CD4-positive, alpha-beta T cell (primary cell): Measurements from ENCODE around the gene OR13C2. TPM values are rescaled to one million over a fixed set of nuclear protein-coding genes. Genes with fewer than 3 reads are reported as not detected.

Experiments
- ATAC-seq: fragments of 200-7000 bp; cut with Tn5 transposase; one replicate; pipeline ENCODE4 v1.10.0; 2022; ENCODE audit warnings: mild to moderate bottlenecking; ENCODE audit not compliant: poor library complexity
- CTCF ChIA-PET: fragments of 350-600 bp; sonication (Branson Sonifier 250); formaldehyde crosslinking; loops from one replicate; lab custom pipeline; 2021; ENCODE audit warnings: antibody characterized with exemption, inconsistent platforms; lab: Charles Lee
- POLR2A ChIA-PET: fragments of 350-600 bp; sonication (Branson Sonifier 250); formaldehyde crosslinking; loops from one replicate; lab custom pipeline; 2021; ENCODE audit warnings: antibody characterized with exemption, inconsistent platforms; lab: Charles Lee
- DNase-seq, 14 experiments: peaks; one replicate each; pipeline ENCODE4 v3.0.0-alpha.2; 2013 to 2020; ENCODE audit warnings: mixed read lengths in 2 of 14
- H3K27ac ChIP-seq, 2 donors: one replicate each; pipeline versions ENCODE4 v1.5.1 to v1.7.0; 2013; ENCODE audit warnings: low read length in 2 of 2, low read depth in 1 of 2, mild to moderate bottlenecking in 1 of 2
- H3K27me3 ChIP-seq, 2 experiments: 1 replicate in 1 of 2; 2 replicates in 1 of 2; pipeline versions ENCODE4 v1.6.1 to v1.7.0; 2013; ENCODE audit warnings: low read length in 2 of 2, control low read depth in 1 of 2, mild to moderate bottlenecking in 1 of 2, moderate library complexity in 1 of 2; ENCODE audit not compliant: insufficient read depth in 2 of 2, control insufficient read depth in 1 of 2
- H3K36me3 ChIP-seq: one replicate; pipeline ENCODE4 v1.6.1; 2013; ENCODE audit warnings: low read length, control low read depth; ENCODE audit not compliant: insufficient read depth
- H3K4me1 ChIP-seq: one replicate; pipeline ENCODE4 v1.6.1; 2013; ENCODE audit warnings: low read length, control low read depth; ENCODE audit not compliant: insufficient read depth
- H3K4me3 ChIP-seq: one replicate; pipeline ENCODE4 v1.5.1; 2013; ENCODE audit warnings: mild to moderate bottlenecking, low read length, moderate library complexity
- H3K9me3 ChIP-seq, 2 experiments: 1 replicate in 1 of 2; 2 replicates in 1 of 2; pipeline versions ENCODE4 v1.6.1 to v1.7.0; 2013; ENCODE audit warnings: low read length in 2 of 2, mild to moderate bottlenecking in 2 of 2, control low read depth in 1 of 2, moderate library complexity in 1 of 2; ENCODE audit not compliant: control insufficient read depth in 1 of 2, insufficient read depth in 1 of 2
- H3K27ac Mint-ChIP-seq: one replicate; pipeline ENCODE4 v1.8.0; 2020; ENCODE audit warnings: mixed read lengths
- H3K27me3 Mint-ChIP-seq: one replicate; pipeline ENCODE4 v1.8.0; 2021; ENCODE audit warnings: mixed read lengths
- H3K36me3 Mint-ChIP-seq: one replicate; pipeline ENCODE4 v1.8.0; 2021; ENCODE audit warnings: low read depth, mixed read lengths
- H3K4me1 Mint-ChIP-seq: one replicate; pipeline ENCODE4 v1.8.0; 2021; ENCODE audit warnings: low read depth, mixed read lengths
- H3K4me3 Mint-ChIP-seq: one replicate; pipeline ENCODE4 v1.8.0; 2020; ENCODE audit warnings: mild to moderate bottlenecking, mixed read lengths
- H3K9me3 Mint-ChIP-seq: one replicate; pipeline ENCODE4 v1.8.0; 2020; ENCODE audit warnings: mixed read lengths
- intact Hi-C, 2 experiments: fragments of 100-400 bp; cut with DNase I in 1 of 2; cut with micrococcal nuclease in 1 of 2; formaldehyde crosslinking; loops; one replicate each; pipeline versions ENCODE4 v1.15.1 to v1.9.0; 2023 to 2025; cut with DNase I, micrococcal nuclease
- total RNA-seq, 174 experiments: library from RNA in 2 of 174; stranded (reverse) in 2 of 174; gene quantifications; one replicate each; pipeline ENCODE4 v1.2.3 and lab custom pipeline; 2021 to 2026
- TF ChIP-seq, protein P1 (sequence below): fragments of 200-600 bp; IDR thresholded peaks from one replicate; pipeline ENCODE4 v1.8.0; 2022; ENCODE audit warnings: antibody characterized with exemption, mild to moderate bottlenecking

The OR13C2 gene
- total RNA-seq, 2 experiments from 2014 or later, result not detected

DNA sequence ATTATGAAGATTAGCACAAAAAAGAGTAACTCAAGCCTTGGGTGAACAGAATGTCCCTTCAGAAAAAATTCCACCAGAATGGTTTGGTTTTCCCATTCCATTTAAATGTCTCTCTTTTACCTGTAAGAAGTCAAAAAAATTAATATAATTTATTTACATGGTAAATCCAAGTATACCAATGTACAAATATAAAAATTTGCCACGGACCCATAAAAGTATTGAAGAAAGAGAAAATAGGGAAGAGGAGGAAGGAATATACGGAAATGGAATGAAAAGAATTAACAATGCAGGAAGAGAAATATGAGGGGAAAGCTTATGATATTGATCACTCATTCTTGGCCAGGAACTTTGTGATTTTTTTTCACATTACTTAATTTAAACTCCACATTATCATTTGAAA lies 12.7 kb upstream of the OR13C2 start, which contains the start of gene OR13C9:
TSS of gene OR13C9 (minus strand) at position 101 of the 400 bp plus-strand sequence. CDS start at position 101, 0 bp downstream.
- H3K9me3 ChIP-seq, result no peaks in the 10 kb centered on the region

DNA sequence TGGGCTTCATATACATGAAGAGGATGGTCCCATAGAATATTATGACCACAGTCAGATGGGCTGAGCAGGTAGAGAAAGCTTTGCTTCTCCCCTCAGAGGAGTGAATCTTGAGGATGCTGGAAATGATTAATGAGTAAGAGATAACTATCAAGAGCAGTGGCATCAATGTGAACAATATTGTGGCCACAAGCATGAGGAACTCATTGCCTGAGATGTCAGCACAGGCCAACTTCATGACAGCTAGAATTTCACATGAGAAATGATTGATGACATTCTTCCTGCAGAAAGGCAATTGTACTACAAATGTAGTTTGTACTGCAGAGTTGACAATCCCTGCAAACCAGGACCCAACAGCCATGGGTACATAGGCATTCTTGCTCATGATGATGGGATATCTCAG lies 12.0 kb upstream of the OR13C2 start:
- ChIA-PET POLR2A (no interaction called here), CTCF (no interaction called here)
- no peaks in the 10 kb centered on the region for H3K36me3 ChIP-seq
- Mint-ChIP-seq H3K27ac (no peak overlapping the region), H3K9me3 (peaks cover 2% of the 10 kb centered on the region), H3K4me1 (no peaks in the 10 kb centered on the region), H3K36me3 (no peaks in the 10 kb centered on the region), H3K4me3 (no peak overlapping the region), H3K27me3 (no peaks in the 10 kb centered on the region)
- no peak overlapping the region for H3K27ac ChIP-seq
- no peak for DNase-seq
- H3K9me3 ChIP-seq, result no peaks in the 10 kb centered on the region
- TF ChIP-seq, protein P1, sequence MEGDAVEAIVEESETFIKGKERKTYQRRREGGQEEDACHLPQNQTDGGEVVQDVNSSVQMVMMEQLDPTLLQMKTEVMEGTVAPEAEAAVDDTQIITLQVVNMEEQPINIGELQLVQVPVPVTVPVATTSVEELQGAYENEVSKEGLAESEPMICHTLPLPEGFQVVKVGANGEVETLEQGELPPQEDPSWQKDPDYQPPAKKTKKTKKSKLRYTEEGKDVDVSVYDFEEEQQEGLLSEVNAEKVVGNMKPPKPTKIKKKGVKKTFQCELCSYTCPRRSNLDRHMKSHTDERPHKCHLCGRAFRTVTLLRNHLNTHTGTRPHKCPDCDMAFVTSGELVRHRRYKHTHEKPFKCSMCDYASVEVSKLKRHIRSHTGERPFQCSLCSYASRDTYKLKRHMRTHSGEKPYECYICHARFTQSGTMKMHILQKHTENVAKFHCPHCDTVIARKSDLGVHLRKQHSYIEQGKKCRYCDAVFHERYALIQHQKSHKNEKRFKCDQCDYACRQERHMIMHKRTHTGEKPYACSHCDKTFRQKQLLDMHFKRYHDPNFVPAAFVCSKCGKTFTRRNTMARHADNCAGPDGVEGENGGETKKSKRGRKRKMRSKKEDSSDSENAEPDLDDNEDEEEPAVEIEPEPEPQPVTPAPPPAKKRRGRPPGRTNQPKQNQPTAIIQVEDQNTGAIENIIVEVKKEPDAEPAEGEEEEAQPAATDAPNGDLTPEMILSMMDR, result no peak
- no peaks in the 10 kb centered on the region for H3K4me1 ChIP-seq
- no peak for ATAC-seq
- H3K27me3 ChIP-seq, result no peaks in the 10 kb centered on the region
- intact Hi-C loops, result no loop called here
- H3K4me3 ChIP-seq, result no peak overlapping the region

More for the DNA sequence above, 12.7 kb upstream of the OR13C2 start, which contains the start of gene OR13C9:
- TF ChIP-seq, protein P1, result no peak
- Mint-ChIP-seq H3K36me3 (no peaks in the 10 kb centered on the region), H3K4me3 (no peak within 1 kb of the TSS), H3K4me1 (no peaks in the 10 kb centered on the region), H3K27me3 (no peaks in the 10 kb centered on the region), H3K27ac (no peak within 1 kb of the TSS), H3K9me3 (peaks cover 2% of the 10 kb centered on the region)
- Histone ChIP-seq H3K36me3 (no peaks in the 10 kb centered on the region), H3K4me3 (no peak within 1 kb of the TSS), H3K4me1 (no peaks in the 10 kb centered on the region), H3K27ac (no peak within 1 kb of the TSS), H3K27me3 (no peaks in the 10 kb centered on the region)
- ChIA-PET CTCF (no interaction called here), POLR2A (no interaction called here)
- no peak for DNase-seq
- intact Hi-C loops, result no loop called here
- no peak for ATAC-seq

DNA sequence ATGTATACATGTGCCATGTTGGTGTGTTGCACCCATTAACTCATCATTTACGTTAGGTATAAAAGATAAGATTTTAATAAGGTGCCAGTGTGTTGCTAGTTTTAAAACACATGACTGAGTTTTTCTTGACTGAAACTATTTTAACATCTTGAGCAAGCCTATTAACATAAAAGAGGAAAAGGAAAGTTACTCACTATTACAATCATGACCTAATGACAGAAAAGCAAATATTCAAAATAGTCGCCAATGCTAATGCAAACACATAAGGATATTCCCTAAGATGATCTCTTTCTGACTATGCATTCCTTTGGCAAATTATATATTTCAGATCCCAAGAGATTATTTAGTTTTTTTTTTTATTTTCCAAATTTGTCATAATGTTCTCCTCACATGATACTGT lies 5.8 kb upstream of the OR13C2 start:
- no peak for DNase-seq
- H3K27ac Mint-ChIP-seq, result no peak overlapping the region
- no peaks in the 10 kb centered on the region for H3K9me3 Mint-ChIP-seq
- no peak overlapping the region for H3K4me3 Mint-ChIP-seq
- H3K27me3 ChIP-seq, result no peaks in the 10 kb centered on the region
- H3K27me3 Mint-ChIP-seq, result no peaks in the 10 kb centered on the region
- H3K27ac ChIP-seq, result no peak overlapping the region
- no peaks in the 10 kb centered on the region for H3K36me3 Mint-ChIP-seq
- no peaks in the 10 kb centered on the region for H3K4me1 Mint-ChIP-seq
- no peaks in the 10 kb centered on the region for H3K36me3 ChIP-seq
- no peak for ATAC-seq
- no peak overlapping the region for H3K4me3 ChIP-seq
- intact Hi-C loops, result no loop called here
- H3K9me3 ChIP-seq, result no peaks in the 10 kb centered on the region
- H3K4me1 ChIP-seq, result no peaks in the 10 kb centered on the region
- CTCF ChIA-PET, result no interaction called here
- TF ChIP-seq, protein P1, result no peak
- POLR2A ChIA-PET, result no interaction called here
